ENCODE measurements around the gene CTDNEP1.

The CTDNEP1 gene

DNA sequence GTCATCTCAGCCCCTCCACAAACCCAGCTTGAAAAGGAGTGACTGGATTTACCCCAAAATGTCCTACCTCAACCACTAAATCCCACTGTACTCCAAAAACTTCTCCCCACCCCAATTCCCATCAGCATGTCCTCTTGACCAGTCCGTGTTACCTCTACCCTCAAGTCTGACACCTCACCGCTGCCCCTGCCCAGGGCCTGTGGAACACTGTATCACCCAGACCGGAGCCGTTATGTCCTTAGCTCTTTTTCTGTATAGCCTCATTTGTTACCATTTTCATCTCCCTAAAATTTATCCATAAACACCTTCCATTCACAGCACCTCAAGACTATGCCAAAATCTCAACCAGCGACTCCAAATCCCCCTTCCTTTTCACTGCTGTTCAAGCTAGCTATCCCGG lies 14.7 kb downstream of the CTDNEP1 start:
- H3K9ac ChIP-seq (ENCODE audit: low read depth, low read length): no peak overlapping the region
- H3K4me1 ChIP-seq (ENCODE audit: control insufficient read depth, insufficient read depth, low read length): peaks cover 17% of the 10 kb centered on the region
- no peaks in the 10 kb centered on the region for H3K9me3 ChIP-seq (ENCODE audit: control insufficient read depth, insufficient read depth, low read length)
- peaks cover 38% of the 10 kb centered on the region for H3K36me3 ChIP-seq (ENCODE audit: control insufficient read depth, insufficient read depth, low read length)
- H3K27ac ChIP-seq (ENCODE audit: low read depth, low read length): peak overlapping the region; percentile 92
- H3K27me3 ChIP-seq (ENCODE audit: control insufficient read depth, insufficient read depth, low read length): no peaks in the 10 kb centered on the region
- no peak overlapping the region for H3K4me3 ChIP-seq (ENCODE audit: low read depth, low read length)

DNA sequence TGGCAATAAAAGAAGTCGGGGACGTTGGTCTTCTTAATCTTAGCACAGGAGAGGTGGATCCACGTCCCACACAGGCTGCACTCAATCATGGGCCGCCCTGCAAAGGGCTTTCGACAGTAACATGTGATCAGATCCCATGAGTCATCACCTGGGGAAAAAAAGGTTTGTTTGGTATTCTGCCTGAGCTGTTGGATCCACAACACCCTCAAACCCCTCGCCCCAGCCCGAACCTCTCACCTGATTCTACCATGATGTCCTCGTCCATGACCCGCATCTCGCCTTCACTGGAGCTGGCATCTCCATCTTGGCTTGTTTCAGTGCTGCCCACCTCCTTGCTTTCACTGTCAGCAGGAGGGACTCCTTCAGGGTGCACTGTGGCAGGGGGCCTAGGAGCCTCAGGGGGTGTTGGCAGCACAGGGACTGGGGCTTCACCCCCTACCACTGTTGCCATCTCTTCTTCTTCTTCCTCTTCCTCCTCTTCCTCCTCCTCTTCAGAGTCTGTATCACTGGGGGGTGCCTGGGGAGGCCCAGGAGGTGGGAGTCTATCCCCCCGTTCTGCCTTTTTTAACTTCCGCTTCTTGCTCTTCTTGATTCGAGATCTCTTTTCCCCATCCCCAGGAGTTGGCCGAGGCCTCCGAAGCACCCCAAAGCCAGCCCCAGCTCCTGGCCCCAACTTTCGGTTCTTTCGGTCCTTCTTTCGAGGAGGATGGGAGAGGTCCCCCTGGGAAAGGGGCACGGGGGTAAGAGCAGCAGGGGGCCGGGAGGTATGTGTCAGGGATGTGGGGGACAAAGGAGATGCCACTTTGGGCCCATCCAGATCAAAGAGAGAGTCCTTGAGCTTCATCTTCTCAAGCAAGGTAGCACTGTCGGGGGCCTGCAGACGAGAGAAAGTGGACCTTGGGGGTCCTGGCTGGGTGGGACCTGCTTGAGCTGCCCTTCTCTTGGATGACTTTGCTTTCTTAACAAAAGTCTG lies 15.6 kb downstream of the CTDNEP1 start:
- H3K4me1 ChIP-seq (ENCODE audit: control insufficient read depth, insufficient read depth, low read length): peaks cover 14% of the 10 kb centered on the region
- H3K27ac ChIP-seq (ENCODE audit: low read depth, low read length): peak overlapping the region; percentile 94
- peaks cover 37% of the 10 kb centered on the region for H3K36me3 ChIP-seq (ENCODE audit: control insufficient read depth, insufficient read depth, low read length)
- no peaks in the 10 kb centered on the region for H3K9me3 ChIP-seq (ENCODE audit: control insufficient read depth, insufficient read depth, low read length)
- H3K4me3 ChIP-seq (ENCODE audit: low read depth, low read length): no peak overlapping the region
- no peak overlapping the region for H3K9ac ChIP-seq (ENCODE audit: low read depth, low read length)
- H3K27me3 ChIP-seq (ENCODE audit: control insufficient read depth, insufficient read depth, low read length): no peaks in the 10 kb centered on the region

DNA sequence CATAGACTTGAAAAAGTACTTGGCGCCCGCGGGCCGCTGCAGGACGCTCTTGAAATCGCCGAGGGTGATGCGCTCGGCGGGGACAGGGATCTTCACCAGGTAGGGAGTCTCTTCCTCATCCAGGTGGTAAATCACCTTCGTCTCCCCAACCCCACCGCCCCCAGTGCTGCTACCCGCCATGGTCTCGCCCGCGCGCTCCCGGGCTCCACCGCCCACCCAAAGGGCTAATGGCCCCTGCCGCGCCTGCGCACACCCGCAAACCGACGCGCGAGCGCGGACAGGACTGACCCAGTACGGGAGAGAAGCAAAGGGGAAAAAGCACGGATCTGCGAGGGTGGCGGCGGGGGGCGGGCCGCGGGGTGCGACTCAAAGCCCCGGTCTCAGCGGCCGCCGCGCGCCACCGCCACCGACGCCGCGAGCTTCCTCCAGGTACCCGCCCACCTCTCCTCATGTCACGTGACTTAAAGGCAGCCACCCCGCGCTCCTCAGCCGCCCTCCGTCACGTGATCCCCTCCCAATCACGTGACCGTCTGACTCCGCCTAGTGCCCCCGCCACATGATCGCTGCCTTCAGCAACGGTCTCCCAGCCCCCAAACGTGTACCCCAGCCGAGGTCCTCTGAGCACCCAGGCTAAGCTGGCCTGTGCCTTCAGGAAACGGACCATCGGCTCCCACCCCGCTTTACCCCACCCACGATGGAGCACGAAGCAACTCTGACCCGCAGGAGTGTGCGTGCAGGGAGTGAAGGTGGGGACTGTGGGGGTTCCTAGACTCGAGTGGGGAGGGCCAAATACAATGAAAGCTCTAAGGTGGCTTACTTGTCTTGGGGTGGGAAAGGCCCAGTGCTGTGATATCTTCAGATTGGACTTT lies 17.2 kb downstream of the CTDNEP1 start, which contains the start of gene DVL2:
TSS of gene DVL2 (minus strand) at position 435 of the 869 bp plus-strand sequence. CDS start at position 180, 255 bp downstream.
- Histone ChIP-seq H3K36me3 (ENCODE audit: control insufficient read depth, insufficient read depth, low read length) (peaks cover 42% of the 10 kb centered on the region), H3K27ac (ENCODE audit: low read depth, low read length) (peak within 1 kb of the TSS; percentile 94), H3K4me1 (ENCODE audit: control insufficient read depth, insufficient read depth, low read length) (peaks cover 11% of the 10 kb centered on the region), H3K9me3 (ENCODE audit: control insufficient read depth, insufficient read depth, low read length) (no peaks in the 10 kb centered on the region), H3K9ac (ENCODE audit: low read depth, low read length) (peak within 1 kb of the TSS; percentile 77), H3K4me3 (ENCODE audit: low read depth, low read length) (peak within 1 kb of the TSS; percentile 94), H3K27me3 (ENCODE audit: control insufficient read depth, insufficient read depth, low read length) (no peaks in the 10 kb centered on the region)

- H3K9me3 ChIP-seq (ENCODE audit: control insufficient read depth, insufficient read depth, low read length): no peaks in the 10 kb centered on the region
- H3K9ac ChIP-seq (ENCODE audit: low read depth, low read length): peak overlapping the region; percentile 77
- peaks cover 11% of the 10 kb centered on the region for H3K4me1 ChIP-seq (ENCODE audit: control insufficient read depth, insufficient read depth, low read length)
- H3K27me3 ChIP-seq (ENCODE audit: control insufficient read depth, insufficient read depth, low read length): no peaks in the 10 kb centered on the region
- peak overlapping the region; percentile 94 for H3K4me3 ChIP-seq (ENCODE audit: low read depth, low read length)
- H3K27ac ChIP-seq (ENCODE audit: low read depth, low read length): peak overlapping the region; percentile 94
- peaks cover 48% of the 10 kb centered on the region for H3K36me3 ChIP-seq (ENCODE audit: control insufficient read depth, insufficient read depth, low read length)
These were observed 17.8 kb downstream of the CTDNEP1 start for GRCh38 chr17:7233701-7234082.

DNA sequence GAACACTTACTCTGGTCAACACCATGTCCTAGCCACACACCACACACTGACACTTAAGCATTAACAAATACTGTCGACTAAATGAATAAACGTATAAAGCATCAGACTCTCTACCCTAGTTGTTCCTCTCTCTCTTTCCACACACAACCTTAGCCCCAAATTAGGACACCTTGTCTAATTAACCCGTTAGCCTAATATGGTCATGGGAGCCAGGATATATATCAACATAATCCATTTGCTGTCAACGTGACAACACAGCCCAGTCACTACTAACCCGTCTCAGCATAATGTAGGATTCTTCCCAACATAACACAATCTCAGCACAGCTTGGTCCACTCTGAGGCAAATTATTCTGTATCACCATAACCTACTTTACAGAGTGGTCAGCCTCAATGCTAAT lies 19.4 kb downstream of the CTDNEP1 start:
- no peak overlapping the region for H3K27ac ChIP-seq (ENCODE audit: low read depth, low read length)
- H3K4me1 ChIP-seq (ENCODE audit: control insufficient read depth, insufficient read depth, low read length): peaks cover 7% of the 10 kb centered on the region
- H3K36me3 ChIP-seq (ENCODE audit: control insufficient read depth, insufficient read depth, low read length): peaks cover 62% of the 10 kb centered on the region
- H3K9ac ChIP-seq (ENCODE audit: low read depth, low read length): no peak overlapping the region
- H3K4me3 ChIP-seq (ENCODE audit: low read depth, low read length): no peak overlapping the region
- no peaks in the 10 kb centered on the region for H3K9me3 ChIP-seq (ENCODE audit: control insufficient read depth, insufficient read depth, low read length)
- no peaks in the 10 kb centered on the region for H3K27me3 ChIP-seq (ENCODE audit: control insufficient read depth, insufficient read depth, low read length)

GRCh38 chr17:7229504-7229903 lies 22.0 kb downstream of the CTDNEP1 start:
- no peaks in the 10 kb centered on the region for H3K9me3 ChIP-seq (ENCODE audit: control insufficient read depth, insufficient read depth, low read length)
- H3K4me3 ChIP-seq (ENCODE audit: low read depth, low read length): no peak overlapping the region
- H3K36me3 ChIP-seq (ENCODE audit: control insufficient read depth, insufficient read depth, low read length): peaks cover 63% of the 10 kb centered on the region
- no peaks in the 10 kb centered on the region for H3K27me3 ChIP-seq (ENCODE audit: control insufficient read depth, insufficient read depth, low read length)
- no peak overlapping the region for H3K27ac ChIP-seq (ENCODE audit: low read depth, low read length)
- peaks cover 6% of the 10 kb centered on the region; the same call in 1 of the 2 replicates for H3K4me1 ChIP-seq (ENCODE audit: control insufficient read depth, insufficient read depth, low read length)
- no peak overlapping the region for H3K9ac ChIP-seq (ENCODE audit: low read depth, low read length)

- H3K36me3 ChIP-seq (ENCODE audit: control insufficient read depth, insufficient read depth, low read length): peaks cover 67% of the 10 kb centered on the region
- H3K27ac ChIP-seq (ENCODE audit: low read depth, low read length): no peak overlapping the region
- no peak overlapping the region for H3K4me3 ChIP-seq (ENCODE audit: low read depth, low read length)
- no peaks in the 10 kb centered on the region for H3K27me3 ChIP-seq (ENCODE audit: control insufficient read depth, insufficient read depth, low read length)
- no peaks in the 10 kb centered on the region for H3K9me3 ChIP-seq (ENCODE audit: control insufficient read depth, insufficient read depth, low read length)
- H3K9ac ChIP-seq (ENCODE audit: low read depth, low read length): no peak overlapping the region
- peaks cover 6% of the 10 kb centered on the region; the same call in 1 of the 2 replicates for H3K4me1 ChIP-seq (ENCODE audit: control insufficient read depth, insufficient read depth, low read length)
These were observed 22.6 kb downstream of the CTDNEP1 start for GRCh38 chr17:7228920-7229319.

DNA sequence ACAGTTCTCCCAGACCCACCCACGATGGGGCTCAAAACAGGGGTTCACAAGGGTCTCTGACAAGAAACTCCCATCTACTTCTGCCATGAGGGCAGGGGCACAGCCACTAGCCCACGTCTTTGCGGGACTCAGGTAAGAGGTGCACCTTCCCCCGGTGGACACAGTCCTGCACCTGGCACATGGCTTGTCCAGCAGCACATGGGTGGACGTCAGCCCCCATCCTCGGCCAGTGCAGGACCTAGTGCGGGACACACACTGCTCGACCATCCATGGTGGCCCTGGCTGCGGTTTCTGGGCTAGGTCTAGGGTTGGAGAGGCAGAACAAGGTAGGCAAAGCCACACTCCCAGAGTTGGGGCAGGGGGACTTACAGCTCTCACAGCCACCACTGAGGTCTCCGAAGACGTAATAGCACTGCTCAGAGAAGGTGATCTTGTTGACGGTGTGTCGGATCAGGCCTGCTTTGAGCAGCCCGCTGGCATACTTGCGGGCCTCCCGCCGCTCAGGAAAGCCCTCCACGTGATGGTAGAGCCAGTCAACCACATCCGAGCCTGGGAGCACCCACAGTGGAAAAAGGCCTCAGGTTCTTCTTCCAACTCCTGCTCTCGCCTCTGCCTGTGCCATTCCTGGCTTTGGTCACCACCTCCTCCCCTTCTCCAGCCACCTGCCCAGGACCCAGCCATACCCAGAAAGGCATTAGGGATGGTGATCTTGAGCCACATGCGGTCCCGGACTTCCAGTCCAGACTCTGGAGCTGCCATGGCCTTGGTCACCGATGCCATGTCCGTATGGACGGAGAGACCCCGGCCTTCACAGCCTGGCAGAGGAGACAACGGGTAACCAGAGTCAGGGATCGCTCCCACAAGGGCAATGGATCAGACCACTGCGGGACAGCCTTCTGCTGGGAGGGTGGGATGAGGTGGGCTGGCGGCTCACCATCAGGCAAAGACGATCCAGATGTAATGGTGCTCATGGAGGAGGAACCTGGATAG lies 24.5 kb downstream of the CTDNEP1 start:
- no peaks in the 10 kb centered on the region for H3K27me3 ChIP-seq (ENCODE audit: control insufficient read depth, insufficient read depth, low read length)
- peaks cover 85% of the 10 kb centered on the region for H3K36me3 ChIP-seq (ENCODE audit: control insufficient read depth, insufficient read depth, low read length)

DNA sequence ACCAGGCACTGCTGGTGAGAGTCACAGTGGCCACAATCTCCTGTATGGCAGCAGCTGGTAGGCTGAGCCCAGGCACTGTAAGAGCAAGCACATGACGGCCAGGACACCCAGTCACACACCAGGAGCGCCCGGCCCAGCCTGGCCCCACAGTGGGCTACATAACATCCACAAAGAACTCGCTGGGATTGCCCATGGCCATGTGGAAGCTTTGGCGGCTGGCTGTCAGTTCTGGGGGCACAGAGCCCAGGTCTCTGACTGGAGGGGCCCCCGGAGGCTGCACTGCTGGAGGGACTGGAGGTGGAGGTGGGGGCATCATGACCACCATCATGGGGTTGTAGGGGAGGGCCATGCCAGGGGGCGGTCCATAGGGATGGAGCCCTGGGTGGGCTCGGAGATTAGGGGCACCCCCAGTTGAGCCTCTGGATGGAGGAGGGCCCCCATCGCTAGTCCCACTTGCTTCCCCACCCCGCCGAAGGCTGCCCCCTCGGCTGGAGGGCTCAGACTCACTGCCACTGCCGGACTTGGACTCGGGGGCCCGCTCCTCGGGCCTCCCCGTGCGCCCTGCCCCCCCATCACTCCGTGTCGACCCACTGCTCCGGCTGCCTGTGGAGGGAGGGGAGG lies 25.7 kb downstream of the CTDNEP1 start:
- Histone ChIP-seq H3K4me1 (ENCODE audit: control insufficient read depth, insufficient read depth, low read length) (no peaks in the 10 kb centered on the region), H3K27me3 (ENCODE audit: control insufficient read depth, insufficient read depth, low read length) (no peaks in the 10 kb centered on the region), H3K9ac (ENCODE audit: low read depth, low read length) (no peak overlapping the region), H3K9me3 (ENCODE audit: control insufficient read depth, insufficient read depth, low read length) (no peaks in the 10 kb centered on the region), H3K4me3 (ENCODE audit: low read depth, low read length) (no peak overlapping the region), H3K36me3 (ENCODE audit: control insufficient read depth, insufficient read depth, low read length) (peaks cover 96% of the 10 kb centered on the region), H3K27ac (ENCODE audit: low read depth, low read length) (no peak overlapping the region)

More for the DNA sequence above, 24.5 kb downstream of the CTDNEP1 start:
- H3K27ac ChIP-seq (ENCODE audit: low read depth, low read length): no peak overlapping the region
- no peaks in the 10 kb centered on the region for H3K9me3 ChIP-seq (ENCODE audit: control insufficient read depth, insufficient read depth, low read length)
- H3K4me3 ChIP-seq (ENCODE audit: low read depth, low read length): no peak overlapping the region
- no peaks in the 10 kb centered on the region for H3K4me1 ChIP-seq (ENCODE audit: control insufficient read depth, insufficient read depth, low read length)
- H3K9ac ChIP-seq (ENCODE audit: low read depth, low read length): no peak overlapping the region

Measured in HUES48 (cell line).